Measurements from ENCODE around the gene CPPED1.
A peak's percentile ranks its signal among the peaks of the same experiment; 100 is the strongest.

The CPPED1 gene

DNA sequence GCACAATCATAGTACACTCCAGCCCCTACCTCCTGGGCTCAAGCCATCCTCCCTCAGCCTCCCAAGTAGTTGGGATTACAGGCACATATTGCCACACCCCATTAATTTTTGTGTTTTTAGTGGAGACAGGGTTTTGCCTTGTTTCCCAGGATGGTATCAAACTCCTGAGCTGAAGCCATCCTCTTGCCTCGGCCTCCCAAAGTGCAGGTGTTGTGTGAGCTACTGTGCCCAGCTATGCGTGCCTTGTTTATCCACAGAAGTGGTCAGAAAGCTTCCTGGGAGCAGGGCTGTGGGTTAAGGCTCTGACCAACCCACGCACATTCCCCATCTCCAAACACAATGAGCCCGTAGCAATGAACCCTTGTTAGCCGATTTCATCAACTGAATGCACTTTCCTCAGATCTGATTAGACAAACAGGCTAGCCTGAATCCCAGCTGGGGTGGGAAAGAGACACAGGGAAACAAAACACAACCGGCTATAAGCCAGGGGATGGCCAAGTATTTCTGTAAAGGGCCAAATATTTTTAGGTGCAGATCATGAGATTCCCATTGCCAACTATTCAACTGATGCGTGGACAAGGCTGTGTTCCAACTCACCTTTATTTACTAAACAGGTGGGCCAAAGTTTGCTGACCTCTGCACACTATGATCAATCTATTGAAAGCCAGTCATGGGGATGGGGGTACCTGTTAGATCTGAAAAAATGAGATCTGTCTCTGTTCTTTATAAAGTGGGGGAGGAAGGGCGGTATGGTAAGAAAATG lies 193.6 kb downstream of the CPPED1 start:
- no peaks in the 10 kb centered on the region for H3K9me3 ChIP-seq (ENCODE audit: control insufficient read depth, insufficient read depth, low read depth, low read length)
- H3K36me3 ChIP-seq (ENCODE audit: control insufficient read depth in 2 of 2, insufficient read depth in 1 of 2, low read length in 2 of 2): no peaks in the 10 kb centered on the region
- TF ChIP-seq, protein P1, sequence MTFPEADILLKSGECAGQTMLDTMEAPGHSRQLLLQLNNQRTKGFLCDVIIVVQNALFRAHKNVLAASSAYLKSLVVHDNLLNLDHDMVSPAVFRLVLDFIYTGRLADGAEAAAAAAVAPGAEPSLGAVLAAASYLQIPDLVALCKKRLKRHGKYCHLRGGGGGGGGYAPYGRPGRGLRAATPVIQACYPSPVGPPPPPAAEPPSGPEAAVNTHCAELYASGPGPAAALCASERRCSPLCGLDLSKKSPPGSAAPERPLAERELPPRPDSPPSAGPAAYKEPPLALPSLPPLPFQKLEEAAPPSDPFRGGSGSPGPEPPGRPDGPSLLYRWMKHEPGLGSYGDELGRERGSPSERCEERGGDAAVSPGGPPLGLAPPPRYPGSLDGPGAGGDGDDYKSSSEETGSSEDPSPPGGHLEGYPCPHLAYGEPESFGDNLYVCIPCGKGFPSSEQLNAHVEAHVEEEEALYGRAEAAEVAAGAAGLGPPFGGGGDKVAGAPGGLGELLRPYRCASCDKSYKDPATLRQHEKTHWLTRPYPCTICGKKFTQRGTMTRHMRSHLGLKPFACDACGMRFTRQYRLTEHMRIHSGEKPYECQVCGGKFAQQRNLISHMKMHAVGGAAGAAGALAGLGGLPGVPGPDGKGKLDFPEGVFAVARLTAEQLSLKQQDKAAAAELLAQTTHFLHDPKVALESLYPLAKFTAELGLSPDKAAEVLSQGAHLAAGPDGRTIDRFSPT (tag by site-specific recombination; IDR thresholded peaks at IDR 0.05): no peak
- 0 out of 2 replicates have a peak, but pooled peaks have one; percentile 13 for TF ChIP-seq ZFHX2 (tag by site-specific recombination; conservative IDR thresholded peaks at IDR 0.05)
- POLR2A ChIA-PET: no interaction called here
- no peaks in the 10 kb centered on the region for H3K4me1 ChIP-seq (ENCODE audit: control insufficient read depth, insufficient read depth, low read length)
- no peak overlapping the region for H3K4me3 ChIP-seq (ENCODE audit: low read depth, low read length)
- H3K27ac ChIP-seq (ENCODE audit: extremely low read depth, low read depth, low read length): no peak overlapping the region
- CTCF ChIA-PET: interaction anchor here (0.6 kb wide), 1 partner anchor 339 kb away, joined by 4 read pairs; no protein-coding TSS in a partner anchor
